GM19438 (cell line): ENCODE measurements around the gene FAM20C.

Experiments used
- ATAC-seq: cut with Tn5 transposase; IDR thresholded peaks from one replicate; pipeline ENCODE4 v1.9.1; 2021; ENCODE audit warnings: low read depth; ENCODE audit not compliant: unreplicated experiment

FAM20C gene

DNA sequence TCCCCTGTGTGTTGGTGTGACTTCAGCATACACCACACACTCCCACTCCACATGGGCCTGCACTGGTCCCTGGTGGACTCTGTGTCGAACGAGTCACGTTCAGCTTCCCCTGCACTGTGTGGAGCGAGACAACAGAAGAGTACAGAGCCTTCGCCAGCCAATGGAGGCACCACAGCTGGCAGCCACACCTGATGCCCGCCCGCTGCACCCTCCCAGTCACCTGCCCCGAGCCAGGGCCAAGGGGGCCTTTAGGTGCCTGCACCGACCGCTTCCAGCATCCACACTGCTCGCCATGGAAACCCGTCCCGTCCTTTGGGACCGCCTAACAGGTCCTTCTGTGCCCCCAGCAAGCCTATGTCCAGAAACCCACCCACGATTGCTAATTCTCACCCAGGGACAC is 106.8 kb downstream of the FAM20C start:
- no peak for ATAC-seq

DNA sequence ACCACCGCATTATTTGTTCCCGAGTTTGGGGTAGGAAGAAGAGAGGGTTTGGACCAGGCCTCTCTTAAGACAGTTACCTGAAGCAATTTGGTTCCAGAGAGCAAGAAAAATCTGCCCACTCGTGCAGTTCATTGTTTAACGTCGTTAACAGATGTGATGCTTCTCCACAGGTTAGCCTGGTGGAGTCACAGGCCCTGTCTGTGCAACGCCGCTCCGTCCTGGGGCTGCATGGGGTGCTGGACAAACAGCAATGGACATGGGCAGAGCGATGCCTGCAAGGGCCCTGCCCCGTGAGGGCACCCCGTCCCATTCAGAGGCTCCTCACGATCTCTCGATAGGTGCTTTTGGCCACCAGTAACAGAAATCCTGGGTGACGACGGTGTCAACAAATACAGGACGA is 107.3 kb downstream of the FAM20C start:
- ATAC-seq = no peak

DNA sequence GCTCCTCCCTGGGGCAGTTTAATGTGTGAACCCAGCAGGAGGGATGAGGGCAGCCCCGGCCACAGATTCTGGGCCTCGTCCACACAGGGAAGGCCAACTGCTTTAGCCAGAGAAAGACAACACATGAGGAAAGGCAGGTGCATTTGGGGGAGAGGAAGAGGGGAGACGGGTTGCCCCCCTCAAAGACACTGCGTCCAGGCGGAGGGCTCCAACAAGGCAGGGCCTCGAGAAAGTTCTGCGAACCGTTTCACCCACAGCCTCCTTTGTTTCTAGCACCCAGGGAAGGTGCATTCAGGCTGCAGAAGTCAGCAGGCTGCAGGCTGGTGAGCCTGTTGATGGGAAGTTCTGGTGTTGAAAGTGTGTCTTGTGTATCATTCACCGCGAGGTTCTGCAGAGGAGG is 107.7 kb downstream of the FAM20C start:
- no peak for ATAC-seq

DNA sequence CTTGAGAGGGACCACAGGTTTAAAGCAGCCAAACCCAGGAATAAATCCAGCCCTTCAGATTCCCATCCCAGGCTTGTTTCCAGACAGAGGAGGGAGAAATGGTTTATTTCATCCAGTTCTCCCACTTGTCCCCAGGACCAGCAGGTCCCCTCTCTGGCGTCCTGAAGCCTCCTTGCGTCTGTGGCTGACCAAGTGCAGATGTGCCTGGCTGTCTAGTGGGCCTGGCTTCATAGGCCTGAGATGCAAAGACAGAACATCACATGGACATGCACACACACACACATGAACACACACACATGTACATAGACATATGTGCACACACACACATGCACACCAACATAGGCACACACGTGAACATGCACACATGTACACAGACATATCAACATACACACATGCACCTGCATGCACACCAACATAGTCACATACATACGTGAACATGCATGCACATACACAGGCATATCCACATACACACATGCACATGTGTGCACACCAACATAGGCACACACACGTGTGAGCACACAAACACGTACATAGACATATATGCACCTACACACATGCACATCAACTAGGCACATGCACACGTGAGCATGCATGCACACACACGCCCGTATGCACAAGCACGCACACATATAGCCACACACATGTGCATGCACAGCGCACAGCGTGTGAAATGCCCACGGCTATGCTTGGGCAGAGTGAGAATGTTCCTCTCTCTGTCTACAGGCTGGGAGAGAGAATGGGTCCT is 108.3 kb downstream of the FAM20C start:
- no peak for ATAC-seq

DNA sequence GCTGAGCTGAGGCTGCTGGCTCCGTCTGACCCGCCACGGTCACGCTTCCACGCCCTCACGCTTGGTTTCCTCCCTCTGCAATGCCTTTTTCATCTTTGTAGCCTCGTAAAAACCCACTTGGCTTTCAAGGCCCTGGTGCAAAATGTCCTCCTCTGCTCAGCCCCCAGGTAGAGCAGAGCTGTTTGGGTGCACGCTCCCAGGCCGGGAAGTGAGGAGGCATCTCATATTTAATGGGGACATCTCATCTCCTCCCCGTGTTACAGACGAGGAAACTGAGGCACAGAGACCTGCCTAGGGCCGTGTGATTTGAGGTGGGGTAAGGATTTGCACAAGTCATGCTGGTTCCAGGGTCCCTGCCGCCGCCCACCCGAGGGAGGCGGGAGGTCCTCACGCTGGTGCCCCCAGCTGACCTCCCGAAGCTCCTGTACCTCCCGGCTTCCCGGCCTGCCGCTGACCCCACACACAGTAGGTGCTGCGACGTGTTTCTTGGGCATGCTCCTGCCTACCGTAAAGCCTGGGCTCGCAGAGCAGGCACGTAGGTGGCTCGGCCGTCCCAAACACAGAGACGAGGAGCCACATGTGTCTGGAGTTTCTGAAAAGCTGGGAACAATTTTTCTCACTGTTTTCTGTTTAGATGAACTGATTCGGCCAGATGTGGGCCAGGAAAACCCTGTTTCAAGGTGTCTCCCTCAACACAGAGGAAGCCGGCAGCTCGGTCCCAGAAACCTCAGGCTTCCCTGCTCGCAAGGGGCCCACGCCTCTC is 109.1 kb downstream of the FAM20C start:
- ATAC-seq = no peak

DNA sequence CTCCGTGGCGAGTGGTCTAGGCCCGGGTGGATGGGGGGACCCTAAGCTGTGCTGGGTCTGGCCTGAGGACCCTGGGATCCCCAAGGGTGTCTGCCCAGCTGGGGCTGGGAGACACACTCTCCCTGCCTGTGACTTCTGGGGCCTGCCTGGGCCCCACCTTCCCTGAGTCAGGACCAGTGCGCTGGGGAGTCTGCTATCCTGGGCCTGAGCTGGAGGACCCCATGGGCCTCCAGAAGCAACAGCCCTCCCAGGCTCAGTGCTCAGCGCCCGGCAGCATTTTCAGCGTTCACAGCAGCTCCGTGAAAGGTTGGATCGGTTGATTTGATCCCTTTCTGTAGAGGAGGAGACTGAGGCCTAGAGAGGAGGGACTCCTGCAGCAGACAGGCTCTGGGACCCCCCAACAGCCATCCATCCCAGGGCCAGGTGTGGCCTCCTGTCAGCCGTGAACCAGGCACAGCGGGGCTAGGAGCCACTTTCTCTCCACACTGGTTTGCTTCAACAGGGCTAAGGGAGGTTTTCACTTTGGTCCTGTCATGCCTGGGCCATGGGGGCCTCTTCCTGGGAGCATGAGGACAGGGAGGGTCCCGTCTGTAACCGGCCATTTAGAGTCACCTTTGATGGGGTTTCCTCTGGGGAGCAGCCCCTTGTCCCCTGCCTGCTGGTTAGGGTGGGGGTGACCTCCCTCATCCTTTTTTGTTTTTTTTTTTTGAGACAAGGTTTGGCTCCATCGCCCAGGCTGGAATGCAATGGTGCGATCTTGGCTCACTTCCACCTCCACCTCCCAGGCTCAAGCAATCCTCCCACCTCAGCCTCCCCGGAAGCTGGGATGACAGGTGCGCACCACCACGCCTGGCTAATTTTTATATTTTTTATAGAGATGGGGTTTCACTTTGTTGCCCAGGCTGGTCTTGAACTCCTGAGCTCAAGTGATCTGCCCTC is 110.0 kb downstream of the FAM20C start:
- no peak for ATAC-seq

DNA sequence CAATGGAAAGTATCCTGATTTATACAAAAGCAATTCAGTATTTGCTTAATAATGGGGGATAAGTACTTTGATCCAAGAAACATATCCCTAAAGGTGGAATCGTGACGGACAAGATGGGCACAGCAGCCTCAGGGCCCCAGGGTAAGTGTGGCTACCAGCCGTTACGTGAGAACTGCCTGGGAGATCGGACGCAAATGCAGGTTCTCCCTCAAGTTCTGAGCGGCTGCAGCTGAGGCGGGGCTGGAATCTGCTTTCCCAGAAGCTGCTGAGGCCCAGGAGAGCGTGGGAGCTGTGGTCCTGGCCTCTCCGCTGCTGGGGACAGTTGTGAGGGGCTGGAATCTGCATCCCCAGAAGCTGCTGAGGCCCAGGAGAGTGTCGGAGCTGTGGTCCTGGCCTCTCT is 111.1 kb downstream of the FAM20C start:
- no peak for ATAC-seq

DNA sequence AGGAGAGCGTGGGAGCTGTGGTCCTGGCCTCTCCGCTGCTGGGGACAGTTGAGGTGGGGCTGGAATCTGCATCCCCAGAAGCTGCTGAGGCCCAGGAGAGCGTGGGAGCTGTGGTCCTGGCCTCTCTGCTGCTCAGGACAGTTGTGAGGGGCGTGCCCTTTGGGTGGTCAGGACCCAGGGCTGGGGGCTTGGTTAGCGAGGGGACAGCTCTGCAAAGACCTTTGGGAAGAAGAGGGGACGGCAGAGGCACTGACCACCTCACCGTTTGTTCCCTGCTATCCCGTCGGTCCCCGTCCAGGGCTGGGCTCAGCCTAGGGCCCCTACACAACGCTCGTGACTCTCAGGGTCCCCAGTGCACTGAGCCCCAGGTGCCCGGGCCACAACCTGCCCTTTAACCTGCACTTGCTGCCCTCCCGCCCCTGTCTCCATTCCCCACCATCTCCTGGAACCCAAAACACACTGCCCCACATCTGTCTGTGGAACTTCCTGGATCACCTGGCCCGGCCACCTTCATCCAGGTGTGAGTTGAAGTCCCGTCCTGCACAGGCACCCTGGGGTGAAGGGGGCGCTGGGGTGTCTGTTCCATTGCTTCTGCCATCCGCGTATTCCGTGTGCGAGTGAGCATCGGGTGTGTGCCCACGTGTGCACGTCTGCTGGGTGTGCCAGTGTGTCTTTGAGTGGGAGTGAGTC is 111.7 kb downstream of the FAM20C start:
- no peak for ATAC-seq

DNA sequence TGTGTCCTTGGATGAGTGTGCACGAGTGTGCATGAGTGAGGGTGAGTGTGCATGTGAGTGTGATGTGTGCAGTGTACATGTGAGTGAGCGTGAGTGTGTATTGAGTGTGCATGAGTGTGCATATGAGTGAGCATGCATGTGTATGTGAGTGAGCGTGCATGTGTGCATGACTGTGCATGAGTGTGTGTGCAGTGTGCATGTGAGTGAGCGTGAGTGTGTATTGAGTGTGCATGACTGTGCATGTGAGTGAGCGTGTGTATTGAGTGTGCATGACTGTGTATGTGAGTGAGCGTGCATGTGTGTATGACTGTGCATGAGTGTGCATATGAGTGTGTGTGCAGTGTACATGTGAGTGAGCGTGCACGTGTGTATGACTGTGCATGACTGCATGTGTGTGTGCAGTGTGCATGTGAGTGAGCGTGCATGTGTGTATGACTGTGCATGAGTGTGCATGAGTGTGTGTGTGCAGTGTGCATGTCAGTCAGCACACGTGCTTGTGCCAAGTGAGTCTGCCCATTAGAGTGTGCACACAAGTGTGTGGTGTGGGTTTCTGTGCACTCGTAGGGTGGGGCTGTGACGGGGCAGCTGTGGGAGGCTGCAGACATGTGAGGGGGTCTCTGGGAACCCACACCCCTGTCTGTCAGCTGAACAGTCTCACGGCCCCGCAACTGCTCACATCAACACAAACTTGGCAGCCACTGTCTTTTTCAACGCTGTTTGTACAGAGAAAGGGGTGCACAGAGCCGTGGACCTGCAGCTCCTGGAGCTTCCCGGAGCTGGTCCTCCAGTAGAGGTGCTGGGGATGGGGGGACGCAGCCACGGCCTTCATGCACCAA is 112.4 kb downstream of the FAM20C start:
- no peak for ATAC-seq

DNA sequence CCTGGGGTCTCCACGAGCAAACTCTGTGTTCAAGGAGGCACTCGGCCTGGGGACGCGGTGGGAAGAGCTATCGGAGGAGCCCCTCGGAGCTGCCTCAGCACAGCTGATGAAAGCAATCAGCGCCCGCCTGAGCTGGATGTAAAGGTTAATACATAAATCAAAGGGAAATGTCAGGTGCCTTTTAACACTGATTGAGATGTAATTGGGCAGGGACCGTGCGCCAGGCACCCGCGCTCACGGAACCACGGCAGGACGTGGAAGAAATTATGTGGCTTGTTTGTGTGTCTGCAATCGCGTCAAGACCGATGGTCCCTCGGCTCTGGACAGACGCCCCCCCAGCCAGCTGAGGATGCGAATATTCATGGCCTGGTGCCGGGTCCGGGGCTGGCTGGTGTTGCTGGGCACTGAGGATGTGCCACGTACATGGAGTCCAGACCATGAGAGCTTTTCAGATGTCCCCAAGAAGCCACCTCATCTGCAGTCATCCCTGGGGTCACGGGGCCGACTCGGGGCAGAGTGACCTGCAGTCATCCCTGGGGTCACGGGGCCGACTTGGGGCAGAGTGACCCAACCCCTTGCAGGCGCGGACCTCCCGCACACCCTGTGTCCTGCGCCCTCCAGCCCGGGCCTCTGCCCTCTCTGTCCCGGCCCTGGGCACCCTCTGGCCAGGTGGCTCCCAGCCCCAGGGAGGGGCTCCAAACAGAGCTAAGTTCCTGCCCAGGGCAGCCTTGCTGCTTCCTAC is 113.2 kb downstream of the FAM20C start:
- no peak for ATAC-seq

DNA sequence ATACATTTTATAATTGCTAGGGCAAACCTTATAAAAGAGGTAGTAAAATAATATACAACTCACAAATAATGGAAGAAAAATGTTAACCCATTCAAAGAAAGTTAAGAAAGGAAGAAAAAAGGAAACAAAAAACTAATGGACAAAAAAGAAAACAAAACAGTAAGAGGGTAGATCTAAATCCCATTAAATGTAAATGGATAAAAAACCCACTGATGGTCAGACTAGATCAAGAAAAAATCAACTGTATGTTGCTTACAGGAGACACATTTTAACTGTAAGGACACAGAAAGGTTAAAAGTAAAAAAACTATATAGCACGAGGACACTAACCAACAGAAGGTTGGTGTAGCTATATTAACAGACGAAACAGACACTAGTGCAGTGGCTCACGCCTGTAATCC is 115.6 kb downstream of the FAM20C start:
- no peak for ATAC-seq

DNA sequence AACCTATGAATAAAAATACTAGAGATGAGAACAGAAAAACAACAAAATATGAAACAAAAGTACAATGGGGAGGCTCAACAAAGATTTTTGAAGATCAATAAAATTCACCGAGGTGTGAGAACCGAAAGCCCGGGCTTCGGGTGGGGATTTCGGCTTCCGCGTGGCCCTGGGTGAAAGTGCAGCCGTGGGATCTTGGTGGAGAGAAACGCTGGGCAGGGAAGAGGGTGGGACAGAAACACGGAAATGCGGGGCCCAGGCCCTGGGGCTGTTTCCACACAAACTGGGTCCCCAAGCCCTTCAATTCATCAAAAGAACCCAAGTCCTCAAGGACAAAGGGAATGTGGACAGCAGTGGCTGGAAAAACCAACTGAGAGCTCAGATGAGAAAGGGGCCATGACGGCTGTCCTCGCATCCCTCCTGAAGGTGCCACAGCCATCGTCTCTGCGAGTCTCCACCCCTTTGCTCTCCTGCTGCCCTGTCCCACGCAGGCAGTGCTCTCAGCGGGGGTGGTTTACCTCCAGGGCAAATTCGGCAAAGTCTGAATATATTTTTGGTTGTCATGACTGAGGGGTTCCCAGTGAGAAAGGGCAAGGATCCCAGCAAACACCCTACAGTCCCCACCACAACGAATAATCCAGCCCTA is 117.3 kb downstream of the FAM20C start:
- no peak for ATAC-seq
